ENCODE data around the gene MAPK14. TPM values are rescaled to one million over a fixed set of nuclear protein-coding genes. Genes with fewer than 3 reads are reported as not detected.

MAPK14 gene
- total and polyA plus RNA-seq, 2 of the 4 experiments (the other 2 are of a cell fraction) = 28.4 to 74.4 TPM

DNA sequence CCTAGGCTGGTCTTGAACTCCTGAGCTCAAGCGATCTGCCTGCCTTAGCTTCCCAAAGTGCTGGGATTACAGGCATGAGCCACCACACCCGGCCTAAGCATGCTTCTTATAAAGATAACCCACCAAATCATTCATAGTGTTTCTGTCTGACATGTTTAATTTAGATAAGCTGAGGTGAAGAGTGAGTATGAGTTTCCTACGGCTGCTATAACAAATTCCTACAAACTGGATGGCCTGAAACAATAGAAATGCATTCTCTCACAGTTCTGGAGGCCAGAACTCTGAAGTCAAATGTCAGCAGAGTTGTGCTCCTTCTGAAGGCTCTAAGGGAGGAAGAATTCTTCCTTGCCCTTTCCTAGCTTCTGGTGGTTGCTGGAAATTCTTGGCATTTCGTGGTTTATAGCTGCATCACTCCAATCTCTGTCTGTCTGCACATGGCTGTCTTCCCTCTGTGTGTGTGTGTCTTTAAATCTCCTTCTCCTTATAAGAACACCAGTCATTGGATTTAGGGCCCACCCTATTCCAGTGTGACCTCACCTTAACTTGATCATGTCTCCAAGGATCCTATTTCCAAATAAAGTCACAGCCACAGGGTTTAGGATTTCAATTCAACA is 132.6 kb downstream of the MAPK14 start:
- no peaks in the 10 kb centered on the region for H3K4me1 ChIP-seq (ENCODE audit: control insufficient read depth, insufficient read depth, low read length)
- no peaks in the 10 kb centered on the region for H3K79me1 ChIP-seq (ENCODE audit: low read depth in 1 of 2, low read length in 2 of 2)
- no peak overlapping the region for H2BK5ac ChIP-seq (ENCODE audit: low read depth, low read length, poor library complexity, severe bottlenecking)
- no peak overlapping the region for H2BK15ac ChIP-seq (ENCODE audit: low read depth, low read length)
- no peak overlapping the region for H3K4ac ChIP-seq (ENCODE audit: low read depth, low read length)
- H3K36me3 ChIP-seq (ENCODE audit: control insufficient read depth, insufficient read depth, low read length) = no peaks in the 10 kb centered on the region
- ChIA-PET POLR2A (ENCODE audit: unreplicated experiment) (no interaction called here), CTCF (interaction anchor here (0.6 kb wide), 1 partner anchor 56 kb away, joined by 3 read pairs; no protein-coding TSS in a partner anchor)
- H3K56ac ChIP-seq (ENCODE audit: extremely low read depth, insufficient read depth, low read length) = no peak overlapping the region
- H3K9me3 ChIP-seq (ENCODE audit: control insufficient read depth, insufficient read depth, low read length) = peaks cover 4% of the 10 kb centered on the region; the same call in 1 of the 2 replicates
- H2BK120ac ChIP-seq (ENCODE audit: low read depth, low read length) = no peak overlapping the region
- intact Hi-C loops (cut with micrococcal nuclease) (no loop called here), dilution Hi-C loops (cut with HindIII; ENCODE audit: low sequenced_read_pairs, unreplicated experiment) (no loop called here), in situ Hi-C loops (cut with MboI; ENCODE audit: low sequenced_read_pairs) (no loop called here)
- no peak overlapping the region for H4K8ac ChIP-seq (ENCODE audit: low read depth in 2 of 2, low read length in 2 of 2)
- H2BK20ac ChIP-seq (ENCODE audit: low read depth, low read length) = no peak overlapping the region
- no peak overlapping the region for H2AK9ac ChIP-seq (replicated peaks; ENCODE audit: low read depth, low read length, poor library complexity)
- no peak overlapping the region for H3K14ac ChIP-seq (replicated peaks; ENCODE audit: low read depth, low read length)
- DNase-seq = peak; percentile 36
- no peak overlapping the region for H3K27ac ChIP-seq (ENCODE audit: insufficient read depth, low read length)
- ATAC-seq (ENCODE audit: low read depth) = peak; percentile 44
- H2AK5ac ChIP-seq (ENCODE audit: low read depth, low read length) = no peak overlapping the region
- no peaks in the 10 kb centered on the region for H4K20me1 ChIP-seq (ENCODE audit: insufficient read depth, low read length)
- no peak overlapping the region for H4K91ac ChIP-seq (ENCODE audit: insufficient read depth, low read depth, low read length)
- no CpG with 5 or more reads among the region's 4 CpGs for WGBS, 2 experiments (ENCODE audit: extremely low coverage in 2 of 2, insufficient read length in 1 of 2)
- H3K23ac ChIP-seq (ENCODE audit: low read depth, low read length) = no peak overlapping the region
- TF ChIP-seq RCOR1 (IDR thresholded peaks at IDR 0.05; ENCODE audit: insufficient replicate concordance, low read length) = no peak
- TF ChIP-seq BHLHE40 (IDR thresholded peaks at IDR 0.05; ENCODE audit: low read depth, low read length) = no peak
- no peak for TF ChIP-seq RFX5 (IDR thresholded peaks at IDR 0.05; ENCODE audit: low read depth, low read length)
- TF ChIP-seq MAZ (IDR thresholded peaks at IDR 0.05; ENCODE audit: borderline replicate concordance, low read depth, low read length) = no peak
- no peak for TF ChIP-seq FOS (IDR thresholded peaks at IDR 0.05; ENCODE audit: low read depth, low read length)
- TF ChIP-seq, protein P1, sequence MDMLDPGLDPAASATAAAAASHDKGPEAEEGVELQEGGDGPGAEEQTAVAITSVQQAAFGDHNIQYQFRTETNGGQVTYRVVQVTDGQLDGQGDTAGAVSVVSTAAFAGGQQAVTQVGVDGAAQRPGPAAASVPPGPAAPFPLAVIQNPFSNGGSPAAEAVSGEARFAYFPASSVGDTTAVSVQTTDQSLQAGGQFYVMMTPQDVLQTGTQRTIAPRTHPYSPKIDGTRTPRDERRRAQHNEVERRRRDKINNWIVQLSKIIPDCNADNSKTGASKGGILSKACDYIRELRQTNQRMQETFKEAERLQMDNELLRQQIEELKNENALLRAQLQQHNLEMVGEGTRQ (IDR thresholded peaks at IDR 0.05; ENCODE audit: low read depth, low read length) = no peak
- no peak for TF ChIP-seq RAD21 (IDR thresholded peaks at IDR 0.05; ENCODE audit: low read length)
- TF ChIP-seq CEBPB (IDR thresholded peaks at IDR 0.05; ENCODE audit: low read depth, low read length) = no peak
- no peak for TF ChIP-seq POLR2A (IDR thresholded peaks at IDR 0.05; ENCODE audit: low read depth, low read length)
- TF ChIP-seq MXI1 (IDR thresholded peaks at IDR 0.05; ENCODE audit: borderline replicate concordance, low read depth, low read length) = no peak
- no peak overlapping the region for H4K5ac ChIP-seq (ENCODE audit: low read depth, low read length)
- no peak overlapping the region for H3K9ac ChIP-seq (ENCODE audit: low read depth, low read length)
- peaks cover 3% of the 10 kb centered on the region for H3K27me3 ChIP-seq (ENCODE audit: control insufficient read depth, insufficient read depth, low read length)
- no peaks in the 10 kb centered on the region for H3K9me1 ChIP-seq (ENCODE audit: insufficient read depth, low read length)
- H3K18ac ChIP-seq (ENCODE audit: low read depth, low read length) = no peak overlapping the region
- no peak overlapping the region for H3K4me2 ChIP-seq (ENCODE audit: low read depth, low read length)
- BruUV-seq (replicated peaks) = no TSS peak
- H3K4me3 ChIP-seq (ENCODE audit: insufficient read depth, low read depth, low read length) = no peak overlapping the region
- H2AFZ ChIP-seq (replicated peaks; ENCODE audit: low read length, poor library complexity) = no peak overlapping the region

Other genes starting within 250 kb of the MAPK14 start
- not detected in 2 replicates for gene CLPSL1, start 246.8 kb upstream of the MAPK14 start, total RNA-seq (2012; rRNA removed)
- gene CLPSL1, start 246.8 kb upstream of the MAPK14 start, polyA plus RNA-seq (2012; rRNA removed) = not detected in 2 replicates
- gene CLPS, start 230.5 kb upstream of the MAPK14 start, total RNA-seq (2012; rRNA removed) = not detected in 2 replicates
- gene CLPS, start 230.5 kb upstream of the MAPK14 start, polyA plus RNA-seq (2012; rRNA removed) = not detected in 2 replicates
- not detected in 2 replicates for gene LHFPL5, start 222.5 kb upstream of the MAPK14 start, total RNA-seq (2012; rRNA removed)
- gene LHFPL5, start 222.5 kb upstream of the MAPK14 start, polyA plus RNA-seq (2012; rRNA removed) = not detected in 2 replicates
- 44.6 and 92.8 TPM in 2 replicates for gene SRPK1, start 106.7 kb upstream of the MAPK14 start, total RNA-seq (2012; rRNA removed)
- 17.6 and 22.5 TPM in 2 replicates for gene SRPK1, start 106.7 kb upstream of the MAPK14 start, polyA plus RNA-seq (2012; rRNA removed)
- gene SLC26A8, start 3.2 kb upstream of the MAPK14 start, total RNA-seq (2012; rRNA removed) = not detected in 2 replicates
- 0.07 TPM in 1 of 2 replicates, not detected in the other for gene SLC26A8, start 3.2 kb upstream of the MAPK14 start, polyA plus RNA-seq (2012; rRNA removed)
- 1.9 and 2.0 TPM in 2 replicates for gene MAPK13, start 102.7 kb downstream of the MAPK14 start, total RNA-seq (2012; rRNA removed)
- 2.8 and 2.9 TPM in 2 replicates for gene MAPK13, start 102.7 kb downstream of the MAPK14 start, polyA plus RNA-seq (2012; rRNA removed)
- 8.3 and 10.2 TPM in 2 replicates for gene BRPF3, start 168.9 kb downstream of the MAPK14 start, total RNA-seq (2012; rRNA removed)
- 17.2 and 18.1 TPM in 2 replicates for gene BRPF3, start 168.9 kb downstream of the MAPK14 start, polyA plus RNA-seq (2012; rRNA removed)
- gene PNPLA1, start 242.3 kb downstream of the MAPK14 start, total RNA-seq (2012; rRNA removed) = not detected in 2 replicates
- not detected in 2 replicates for gene PNPLA1, start 242.3 kb downstream of the MAPK14 start, polyA plus RNA-seq (2012; rRNA removed)